HG03066 (cell line): ENCODE measurements around the gene MAN1A1.
"Not testable (repeated sequence)": the region's sequence is repeated elsewhere in the genome, so short reads cannot be mapped to it uniquely, and the experiment has no call there.

Experiments
- ATAC-seq: cut with Tn5 transposase; IDR thresholded peaks from one replicate; pipeline ENCODE4 v1.9.1; 2021; ENCODE audit warnings: low read depth; ENCODE audit not compliant: unreplicated experiment

MAN1A1 gene

DNA sequence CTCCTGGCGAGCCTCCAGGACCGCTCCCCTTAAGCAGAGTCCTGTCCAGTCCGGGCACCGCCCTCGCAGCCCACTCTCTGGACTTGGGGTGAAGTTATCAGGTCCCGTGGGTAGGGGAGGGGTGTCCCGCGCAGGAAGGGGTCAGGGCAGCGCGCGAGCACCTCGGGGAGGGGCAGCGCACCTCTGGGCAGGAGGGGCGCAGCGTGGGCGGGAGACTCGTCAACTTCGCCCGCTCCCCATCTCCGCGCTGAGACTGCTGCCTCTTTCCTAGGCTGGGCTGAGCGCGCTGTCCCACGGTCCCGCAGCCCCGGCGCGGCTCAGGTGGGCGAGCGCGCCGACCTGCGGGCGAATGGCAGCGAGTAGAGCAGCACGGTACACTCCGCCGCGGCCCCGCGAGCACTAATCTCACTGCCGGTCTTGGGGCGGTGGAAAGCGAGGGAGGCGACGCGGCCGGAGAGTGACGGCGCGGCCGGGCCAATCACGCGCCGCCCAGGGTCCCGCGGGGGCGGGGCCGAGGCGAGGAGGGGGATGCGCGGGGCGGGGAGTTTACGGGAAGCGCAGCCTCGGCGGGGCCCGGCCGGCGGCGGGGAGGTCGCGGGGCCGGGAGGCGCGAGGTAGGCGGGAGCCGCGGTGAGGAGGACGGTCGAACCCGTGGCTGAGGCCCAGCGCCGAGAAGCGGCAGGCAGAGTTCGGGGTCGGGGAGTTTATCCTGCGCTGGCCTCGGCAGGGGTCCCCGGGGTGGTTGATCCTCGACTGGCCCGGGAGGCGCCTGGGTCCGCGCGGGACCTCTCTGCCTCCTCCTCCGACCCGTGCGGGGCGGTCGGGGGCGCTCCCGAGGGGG is at the start of gene MAN1A1:
MAN1A1 (minus strand) TSS at position 401 of the 841 bp plus-strand sequence. CDS start 696 bp downstream, outside the sequence.
- peak; percentile 61 for ATAC-seq

DNA sequence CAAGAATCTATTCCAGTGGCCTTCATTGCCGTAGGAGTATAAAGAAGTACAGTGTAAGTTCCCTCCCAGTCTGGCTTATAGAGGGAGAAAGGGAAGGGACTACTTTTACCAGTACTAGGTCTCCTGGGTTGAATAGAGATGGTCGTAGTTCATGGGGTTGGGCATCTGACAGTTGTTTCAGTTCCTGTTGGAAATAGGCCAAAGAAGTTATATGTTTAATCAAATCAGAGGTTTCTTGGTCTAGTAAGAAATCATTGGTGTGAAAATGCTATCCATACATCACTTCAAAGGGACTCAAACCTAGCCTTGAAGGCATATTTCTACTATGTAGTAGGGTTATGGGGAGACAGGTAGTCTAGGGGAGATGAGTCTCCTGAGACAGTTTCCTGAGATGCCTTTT is 45.6 kb upstream of the MAN1A1 start:
- ATAC-seq, result no peak

DNA sequence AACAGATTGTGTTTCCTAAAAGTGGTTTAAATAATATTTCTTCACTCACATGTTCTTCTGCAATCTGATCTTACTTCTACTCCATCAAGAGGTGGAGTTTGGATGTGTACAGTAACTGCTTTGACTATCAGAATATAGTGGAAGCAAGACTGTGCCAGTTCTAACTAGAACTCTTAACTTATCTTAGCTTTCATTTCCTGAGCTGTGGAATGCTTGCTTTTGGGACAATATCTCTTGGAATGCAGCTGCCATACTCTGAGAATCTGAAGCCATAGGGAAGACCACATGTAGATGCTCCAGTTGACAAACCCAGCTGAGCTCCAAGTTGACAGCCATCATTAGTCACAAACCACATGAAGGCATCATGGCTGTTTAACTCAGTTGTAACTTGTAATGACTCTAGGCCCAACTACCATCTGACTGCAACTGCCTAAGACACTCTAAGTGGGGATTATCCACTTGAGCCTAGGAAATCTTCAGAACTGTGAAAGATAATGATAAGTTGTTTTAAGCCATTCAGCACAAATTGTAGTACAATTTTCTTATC is 40.8 kb upstream of the MAN1A1 start:
- no peak for ATAC-seq

DNA sequence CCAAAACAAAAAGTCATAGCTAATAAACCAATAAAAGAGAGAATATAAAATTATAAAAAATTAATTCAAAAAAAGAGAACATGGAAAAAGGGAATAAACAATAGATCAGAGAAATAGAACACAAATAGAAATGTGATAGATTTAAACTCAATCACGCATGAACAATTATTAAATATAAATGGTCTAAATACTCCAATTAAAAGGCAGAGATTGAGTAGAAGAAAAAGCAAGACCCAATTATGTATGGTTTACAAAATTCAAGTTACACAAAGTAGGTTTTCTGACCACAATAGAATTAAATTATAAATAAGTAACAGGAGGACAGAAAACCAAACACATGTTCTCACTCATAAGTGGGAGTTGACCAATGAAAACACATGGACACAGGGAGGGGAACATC is 36.4 kb upstream of the MAN1A1 start:
- ATAC-seq, result no peak

DNA sequence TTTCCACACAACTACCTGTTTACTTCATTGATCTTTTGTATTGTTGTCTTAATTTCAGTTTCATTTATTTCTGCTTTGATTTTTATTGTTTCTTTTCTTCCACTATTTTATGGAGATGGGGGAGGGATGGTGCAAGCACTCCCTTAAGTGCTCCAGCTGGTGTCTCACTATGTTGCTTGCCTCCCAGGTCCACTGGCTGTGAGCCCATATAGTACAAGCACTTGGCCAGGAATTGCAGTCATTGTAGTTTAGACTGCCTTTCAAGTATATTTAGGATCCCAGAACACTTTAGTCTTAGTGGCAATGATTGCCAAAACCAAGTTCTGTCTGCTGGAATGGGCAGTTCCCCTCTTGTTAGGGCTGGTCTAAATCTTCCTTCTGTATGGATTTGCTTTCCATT is 34.9 kb upstream of the MAN1A1 start:
- ATAC-seq, result no peak

DNA sequence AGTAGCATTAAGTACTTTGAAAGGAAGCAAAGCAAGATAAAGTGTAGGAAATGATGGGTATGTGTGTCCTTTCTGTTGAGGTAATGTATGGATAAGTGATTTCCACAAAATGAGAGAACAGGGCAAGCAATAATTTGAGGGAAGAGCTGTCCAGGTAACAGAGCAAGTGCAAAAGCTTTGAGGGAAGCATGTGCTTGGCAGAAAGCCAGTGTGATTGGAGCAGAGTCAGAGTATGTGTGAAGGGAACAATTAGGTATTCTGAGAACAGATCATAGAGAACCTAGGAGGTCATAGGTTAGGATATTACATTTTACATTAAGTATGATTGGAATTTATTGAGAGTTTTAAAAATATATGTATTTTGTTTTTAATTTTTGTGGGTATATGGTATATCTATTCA is 30.2 kb upstream of the MAN1A1 start:
- ATAC-seq, result no peak

DNA sequence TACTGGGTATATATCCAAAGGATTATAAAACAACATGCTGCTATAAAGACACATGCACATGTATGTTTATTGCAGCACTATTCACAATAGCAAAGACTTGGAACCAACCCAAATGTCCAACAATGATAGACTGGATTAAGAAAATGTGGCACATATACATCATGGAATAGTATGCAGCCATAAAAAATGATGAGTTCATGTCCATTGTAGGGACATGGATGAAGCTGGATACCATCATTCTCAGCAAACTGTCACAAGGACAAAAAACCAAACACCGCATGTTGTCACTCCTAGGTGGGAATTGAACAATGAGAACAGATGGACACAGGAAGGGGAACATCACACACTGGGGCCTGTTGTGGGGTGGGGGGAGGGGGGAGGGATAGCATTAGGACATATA is 27.5 kb upstream of the MAN1A1 start:
- not testable (repeated sequence) for ATAC-seq

DNA sequence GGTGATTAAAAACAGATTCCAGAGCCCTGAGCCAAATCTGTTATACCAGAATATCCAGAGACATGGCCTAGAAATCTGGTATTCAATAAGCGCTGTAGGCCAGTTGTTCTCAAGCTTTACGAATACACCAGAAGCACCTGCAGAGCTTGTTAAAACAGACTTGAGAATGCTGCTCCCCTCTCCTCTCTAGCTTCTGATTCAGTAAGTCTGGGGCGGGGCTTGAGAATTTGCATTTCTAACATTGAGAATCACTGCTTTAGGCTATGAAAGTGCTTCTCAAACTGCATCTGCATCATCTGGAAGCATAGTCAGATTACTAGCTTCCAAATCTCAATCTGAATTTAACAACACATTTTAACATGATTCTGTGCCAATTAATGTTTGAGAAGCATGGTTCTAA is 20.5 kb upstream of the MAN1A1 start:
- ATAC-seq, result no peak

DNA sequence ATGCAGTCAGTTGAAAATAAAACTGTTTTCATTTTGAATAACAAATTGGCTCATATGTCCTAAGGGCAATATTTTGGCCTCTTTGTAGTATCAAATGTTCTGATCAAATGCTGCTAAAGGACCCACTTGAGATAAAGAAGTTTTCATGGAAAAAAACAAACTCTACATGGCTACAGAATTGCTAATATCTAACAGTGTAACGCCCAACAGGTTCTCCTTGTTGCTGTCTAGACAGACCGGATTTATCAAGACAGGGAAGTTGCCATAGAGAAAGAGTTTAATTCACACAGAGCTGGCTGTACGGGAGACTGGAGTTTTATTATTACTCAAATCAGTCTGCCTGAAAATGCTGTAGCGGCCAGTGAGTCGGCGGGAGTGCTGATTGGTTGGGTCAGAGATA is 19.4 kb upstream of the MAN1A1 start:
- ATAC-seq, result no peak

DNA sequence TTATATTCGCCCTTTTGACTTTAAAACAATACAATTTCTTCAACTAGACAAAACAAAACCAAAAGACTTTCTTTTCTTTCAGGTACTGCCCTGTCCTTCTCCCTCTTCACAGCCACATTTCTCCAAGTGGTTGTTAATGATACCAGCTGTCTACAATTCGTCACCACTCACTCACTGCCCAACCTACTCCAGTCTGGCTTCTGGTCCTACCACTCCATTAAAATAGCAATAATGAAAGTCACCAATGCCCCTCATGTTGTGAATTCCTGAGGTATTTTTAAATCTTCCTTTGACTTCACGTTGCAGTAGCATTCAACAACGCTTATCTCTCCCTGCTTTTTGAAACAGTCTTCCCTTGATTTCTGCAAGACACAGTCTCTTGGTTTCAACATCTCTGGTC is 11.6 kb upstream of the MAN1A1 start:
- no peak for ATAC-seq

DNA sequence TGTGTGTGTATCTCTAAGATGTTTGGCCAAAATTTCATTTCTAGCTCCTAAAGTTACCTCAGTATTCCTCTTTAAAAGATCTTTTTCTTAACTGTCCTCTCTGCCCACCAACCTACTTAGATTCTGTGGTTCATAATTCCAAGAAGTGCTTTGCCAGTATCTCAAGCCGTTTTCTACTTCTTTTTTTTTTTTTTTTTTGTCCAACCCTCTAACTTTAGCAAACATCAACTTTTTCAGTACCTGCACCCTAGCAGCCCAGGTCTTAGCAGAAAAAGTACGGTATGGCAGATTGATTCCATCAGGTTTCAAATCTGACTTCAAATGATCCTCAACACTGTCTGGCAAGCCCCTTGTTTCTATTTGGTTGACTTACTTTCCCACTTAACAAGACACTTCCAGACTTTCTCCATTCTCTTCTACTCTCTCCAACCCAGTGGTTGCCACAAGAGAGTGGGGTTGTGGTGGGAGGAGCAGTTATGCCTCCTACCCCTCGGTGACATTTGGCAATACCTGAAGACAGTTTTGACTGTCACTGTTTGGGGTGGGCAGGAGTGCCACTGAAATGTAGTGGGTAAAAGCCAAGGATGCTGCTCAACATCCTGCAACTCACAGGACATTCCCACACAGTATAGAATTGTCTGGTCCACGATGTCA is 10.8 kb upstream of the MAN1A1 start:
- ATAC-seq, result no peak

DNA sequence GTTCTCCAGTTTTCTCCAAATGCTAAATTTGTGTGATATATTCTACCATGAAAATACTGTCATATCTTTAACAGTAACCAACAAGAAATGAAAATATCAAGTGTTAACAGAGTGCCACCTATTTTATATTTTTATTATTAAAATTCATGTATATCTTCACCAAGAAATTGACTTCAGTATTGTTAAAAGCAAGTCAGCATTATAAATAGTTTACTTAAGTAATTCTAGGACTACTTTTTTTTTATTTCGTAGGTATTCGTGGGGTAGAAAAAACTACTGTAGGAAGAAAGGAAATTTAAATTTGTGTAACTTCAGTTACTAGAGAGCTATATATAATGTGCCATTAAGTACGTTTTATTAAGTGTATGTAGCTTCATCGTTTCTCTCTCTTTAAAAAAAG is 6.3 kb upstream of the MAN1A1 start:
- no peak for ATAC-seq

DNA sequence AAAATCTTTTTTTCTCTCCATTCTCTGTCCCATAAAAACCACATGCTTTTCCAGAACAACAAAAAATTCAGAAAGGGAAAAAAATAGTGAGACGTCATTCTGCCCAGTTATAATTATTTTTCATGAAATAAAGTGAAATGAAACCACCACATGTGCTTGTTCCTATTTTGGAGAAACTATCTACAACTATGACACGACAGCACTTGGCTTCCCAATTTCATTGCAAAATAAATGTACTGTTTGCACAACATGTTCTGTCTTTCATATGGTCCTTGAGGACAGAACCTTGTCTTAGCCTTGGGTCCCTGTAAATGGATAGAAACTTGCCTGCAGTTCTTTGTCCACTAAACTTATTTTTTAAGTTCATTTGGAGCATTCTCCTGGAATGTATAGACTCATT is 5.6 kb upstream of the MAN1A1 start:
- no peak for ATAC-seq

DNA sequence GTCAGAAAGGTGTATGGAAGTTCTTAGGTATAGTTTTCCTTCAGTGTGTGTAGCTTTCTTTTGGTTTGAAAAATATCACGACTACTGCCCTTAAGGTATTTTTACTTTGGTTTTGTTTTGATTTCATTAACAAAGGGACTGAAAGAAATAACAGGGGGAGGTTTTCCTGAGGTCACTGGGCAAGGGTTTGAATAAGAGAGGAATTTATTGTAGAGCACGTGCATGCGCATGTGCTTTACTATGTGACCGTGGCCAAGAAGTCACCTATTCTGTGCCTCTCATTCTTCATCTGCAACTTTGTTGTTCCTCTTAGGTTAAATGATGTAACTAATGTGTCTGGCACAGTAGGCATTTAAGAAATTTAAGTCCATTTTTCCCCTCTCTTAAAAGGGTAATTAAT is 4.1 kb upstream of the MAN1A1 start:
- no peak for ATAC-seq

DNA sequence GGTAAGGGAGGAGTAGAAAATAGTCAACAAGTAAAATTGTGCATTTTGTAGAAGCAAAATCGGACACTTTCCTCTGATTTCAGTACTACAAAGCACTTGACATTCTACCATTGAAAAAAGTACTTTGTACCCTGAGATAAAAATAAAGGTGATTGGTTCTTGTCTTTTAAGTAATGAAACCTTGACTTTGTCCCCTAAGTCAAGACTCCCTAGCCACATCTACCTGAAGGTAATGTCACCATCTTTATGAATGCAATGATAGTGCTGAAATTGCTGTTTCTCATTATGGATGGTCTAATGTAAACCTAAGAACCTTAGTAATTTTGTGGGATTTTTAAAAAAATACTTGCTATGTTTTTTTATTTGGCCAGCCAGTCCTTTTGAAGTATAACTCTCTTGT is 2.4 kb upstream of the MAN1A1 start:
- no peak for ATAC-seq

DNA sequence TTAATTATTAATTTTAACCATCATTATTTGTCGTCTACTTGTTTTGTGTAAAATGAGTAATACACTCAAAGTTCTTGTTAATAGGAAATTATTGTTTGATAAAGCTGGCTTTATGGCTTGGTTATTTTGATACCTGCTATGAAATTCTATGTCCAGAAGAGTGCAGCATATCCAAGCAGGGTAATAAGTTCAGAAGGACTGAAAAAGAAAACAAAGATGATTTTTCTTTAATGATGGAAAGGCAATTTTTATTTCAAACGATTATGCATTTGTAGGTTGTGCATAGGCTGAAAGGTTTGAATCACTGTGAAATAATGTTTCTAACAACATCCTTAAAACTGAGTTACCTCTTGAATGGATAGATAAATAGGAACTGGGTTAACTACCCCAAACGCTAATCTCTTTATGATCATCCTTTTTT is 1.4 kb upstream of the MAN1A1 start:
- ATAC-seq, result no peak

DNA sequence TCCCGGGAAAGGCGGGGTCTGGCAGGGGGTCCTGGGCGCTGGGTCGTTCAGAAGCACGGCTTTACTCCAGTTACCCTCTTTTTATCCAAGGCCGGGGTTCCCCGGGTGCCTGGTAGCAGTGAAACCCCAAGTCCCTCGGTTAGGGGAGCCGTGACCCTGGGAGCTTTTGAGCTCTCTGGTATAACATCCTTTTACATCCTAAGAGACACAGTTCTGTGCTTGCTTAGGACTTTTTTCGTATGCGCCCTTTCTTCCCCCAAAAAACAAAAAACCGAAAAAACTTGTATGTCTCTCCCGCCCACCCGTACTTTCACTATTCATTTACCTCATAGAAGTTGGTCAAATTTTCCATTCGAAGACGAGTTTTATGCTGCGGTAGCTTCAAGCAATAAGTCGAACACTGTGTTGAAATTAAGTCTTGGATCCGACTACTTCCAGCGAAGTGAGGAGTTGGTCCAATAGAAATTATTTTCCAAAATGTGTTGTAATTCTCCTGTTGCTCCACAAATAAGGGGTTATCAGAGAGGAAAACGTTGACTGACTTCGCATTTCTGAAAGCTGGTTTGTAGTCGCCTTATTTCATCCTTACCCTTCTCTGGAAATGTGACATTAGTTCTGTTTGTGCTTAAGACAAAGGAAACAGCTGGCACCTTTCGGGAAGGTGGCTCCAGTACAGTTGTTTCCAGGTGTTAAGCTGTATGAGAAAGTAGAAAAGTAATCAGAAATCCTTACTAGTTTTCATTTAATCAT is 816 bp upstream of the MAN1A1 start:
- ATAC-seq, result peak; percentile 7

DNA sequence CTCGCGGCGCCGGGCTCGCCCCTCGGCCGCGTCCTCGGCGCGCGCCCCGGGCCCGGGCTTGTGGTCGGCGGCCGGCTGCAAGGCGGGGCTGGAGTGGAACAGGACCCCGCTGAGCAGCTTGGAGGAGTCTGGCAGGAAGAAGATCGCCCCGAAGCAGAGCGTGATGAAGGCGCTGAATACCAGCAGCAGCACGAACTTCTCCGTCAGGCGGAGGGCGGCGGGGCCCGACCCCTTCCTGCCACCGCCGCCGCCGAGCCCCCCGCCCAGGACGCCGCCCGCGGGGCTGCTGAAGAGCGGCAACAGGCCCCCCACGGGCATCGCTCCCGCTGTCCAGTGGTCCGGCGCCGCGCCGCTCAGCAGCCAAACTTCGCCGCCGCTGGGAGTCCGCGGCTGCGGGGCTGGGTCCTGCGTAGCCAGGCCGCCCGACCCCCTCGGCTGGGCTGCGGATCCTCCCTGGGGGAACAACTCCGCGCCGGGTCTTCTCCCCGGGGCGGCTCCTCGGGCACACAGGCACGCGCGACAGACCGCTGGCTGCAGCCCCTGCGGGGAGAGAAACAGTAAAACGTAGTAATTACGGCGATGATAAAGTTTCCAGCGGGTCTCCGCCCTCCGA is 707 bp downstream of the MAN1A1 start:
- ATAC-seq, result peak; percentile 4

DNA sequence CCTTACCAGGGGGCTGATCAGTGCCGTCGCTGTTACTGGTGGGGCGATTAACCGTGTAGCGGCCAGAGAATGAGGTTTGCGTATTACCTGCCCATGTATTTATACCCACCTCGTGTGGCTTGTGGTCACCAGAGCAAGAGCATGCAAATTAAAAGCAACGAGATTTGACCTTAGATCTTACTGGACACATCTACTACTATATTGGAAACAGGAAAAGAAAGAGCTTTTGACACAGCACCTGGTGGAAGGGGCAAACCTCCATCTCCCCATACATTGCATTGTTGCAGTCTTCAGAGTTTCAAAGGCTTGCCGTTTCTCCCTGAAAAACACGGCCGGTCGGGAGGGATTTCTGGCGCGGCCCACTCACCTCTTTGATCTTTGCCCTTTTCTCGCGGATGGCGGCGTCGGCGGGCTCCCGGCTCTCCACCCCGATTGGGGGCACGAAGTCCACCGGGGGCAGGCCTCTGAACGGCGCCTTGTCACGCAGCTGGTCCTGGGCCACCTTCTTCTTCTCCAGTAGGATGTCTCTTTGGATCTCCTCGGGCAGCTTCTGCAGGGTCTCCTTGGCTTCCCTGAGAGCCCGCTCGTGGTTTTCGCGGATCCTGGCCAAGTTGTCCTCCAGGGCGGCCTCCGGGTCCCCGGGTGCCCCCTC is 1.3 kb downstream of the MAN1A1 start:
- ATAC-seq, result peak; percentile 24

DNA sequence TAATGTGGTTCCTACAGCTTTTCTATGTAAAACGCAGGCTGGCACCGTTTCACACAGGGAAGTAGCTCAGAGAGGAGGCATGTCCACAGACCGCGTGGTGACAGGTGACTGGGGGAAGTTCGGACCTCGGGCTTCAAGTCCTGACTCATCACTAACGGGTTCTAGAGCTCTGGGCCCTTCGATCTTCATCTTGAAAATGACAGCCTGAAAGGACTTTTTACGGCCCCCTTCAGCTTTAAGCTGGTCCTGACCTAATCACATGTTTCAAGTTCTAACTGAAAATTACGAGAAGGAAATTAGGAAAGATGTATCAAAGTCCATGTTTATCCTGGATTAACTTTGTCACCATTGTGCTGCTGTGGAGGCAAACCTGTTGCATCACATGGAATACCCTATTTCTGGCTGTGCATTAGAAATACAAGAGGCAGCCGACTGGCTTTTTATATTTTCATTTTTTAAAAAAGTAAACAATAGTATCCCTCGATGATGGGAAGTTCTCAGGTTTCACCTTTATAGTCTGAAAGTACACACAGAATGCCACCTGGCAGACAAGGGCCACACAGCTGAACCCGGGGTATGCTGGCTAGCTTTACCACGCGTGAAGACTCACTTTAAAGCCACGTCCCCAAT is 2.0 kb downstream of the MAN1A1 start:
- peak; percentile 14 for ATAC-seq
